Esophagus muscularis mucosa (tissue), 4 donors: ENCODE results near the gene GBF1. TPM values are rescaled to one million over a fixed set of nuclear protein-coding genes. Genes with fewer than 3 reads are reported as not detected.

ENCODE experiments used
- DNase-seq: peaks from one replicate; pipeline ENCODE4 v3.0.0-alpha.2; 2017; ENCODE audit errors: extremely low spot score
- H3K27ac ChIP-seq, 4 donors: fragments of 200-600 bp; sonication (generic); replicated peaks in 1 of 4; 1 replicate in 3 of 4; 2 replicates in 1 of 4; pipeline ENCODE4 v1.5.1; 2016 to 2019; ENCODE audit warnings: mild to moderate bottlenecking in 1 of 4
- H3K27me3 ChIP-seq, 4 donors: fragments of 200-600 bp; sonication (generic); one replicate each; pipeline versions ENCODE4 v1.5.1 to v1.6.0; 2016 to 2019
- H3K36me3 ChIP-seq, 4 donors: fragments of 200-600 bp; sonication (generic); one replicate each; pipeline ENCODE4 v1.5.1; 2016 to 2019
- H3K4me1 ChIP-seq, 4 donors: fragments of 200-600 bp; sonication (generic); one replicate each; pipeline ENCODE4 v1.5.1; 2016 to 2019
- H3K4me3 ChIP-seq, 4 donors: fragments of 200-600 bp; sonication (generic); 1 replicate in 2 of 4; 2 replicates in 2 of 4; pipeline ENCODE4 v1.5.1; 2016 to 2019; ENCODE audit warnings: mild to moderate bottlenecking in 4 of 4, moderate library complexity in 1 of 4
- H3K9me3 ChIP-seq, 4 donors: fragments of 200-600 bp; sonication (generic); 1 replicate in 3 of 4; 2 replicates in 1 of 4; pipeline ENCODE4 v1.5.1; 2016 to 2019
- CTCF ChIP-seq, 3 experiments: fragments of 200-600 bp in 2 of 3; fragments of 450-650 bp in 1 of 3; sonication (generic) in 2 of 3; IDR thresholded peaks; one replicate each; pipeline ENCODE4 v1.5.1; 2017 to 2019; ENCODE audit warnings: antibody characterized with exemption in 3 of 3, mild to moderate bottlenecking in 2 of 3, moderate library complexity in 1 of 3
- EP300 ChIP-seq: sonication (generic); formaldehyde crosslinking; IDR thresholded peaks from one replicate; pipeline ENCODE4 v1.6.1; 2017; ENCODE audit warnings: antibody characterized with exemption
- POLR2A ChIP-seq: fragments of 450-650 bp; IDR thresholded peaks from one replicate; pipeline ENCODE4 v1.6.1; 2017; ENCODE audit warnings: antibody characterized with exemption, moderate library complexity, mild to moderate bottlenecking, low read depth
- POLR2AphosphoS5 ChIP-seq, 2 donors: sonication (generic); formaldehyde crosslinking; IDR thresholded peaks; one replicate each; pipeline ENCODE4 v1.6.1; 2017; ENCODE audit warnings: antibody characterized with exemption in 2 of 2
- WGBS: methylation state at CpG from one replicate; pipeline ENCODE4 v1.1.5; 2018; 5-methylcytosine and 5-hydroxymethylcytosine counted together
- intact Hi-C: fragments of 100-400 bp; cut with DNase I; formaldehyde crosslinking; loops from one replicate; pipeline ENCODE4 v1.15.1; 2023
- total RNA-seq, 4 donors: library from RNA; depleted of rRNA; stranded (reverse); fragments of >200 nt; gene quantifications; one replicate each; pipeline versions ENCODE4 v1.1.0 to v1.2.1, GENCODE V29; 2016

Gene GBF1
- total RNA-seq, 4 donors from 2014 or later: 33.1 to 52.4 (median 40.0) TPM

- no peak for DNase-seq
- TF ChIP-seq EP300: no peak
- TF ChIP-seq CTCF (IDR thresholded peaks at IDR 0.05): no peak
- TF ChIP-seq POLR2AphosphoS5 (IDR thresholded peaks at IDR 0.05): no peak
- TF ChIP-seq POLR2A: no peak
- intact Hi-C loops: no loop called here
- no peak overlapping the region for H3K27ac ChIP-seq
- no peaks in the 10 kb centered on the region for H3K4me1 ChIP-seq
- WGBS: 89% methylated on average over 5 of the region's 5 CpGs
- no peaks in the 10 kb centered on the region for H3K9me3 ChIP-seq
- H3K27me3 ChIP-seq: no peaks in the 10 kb centered on the region
- no peaks in the 10 kb centered on the region for H3K36me3 ChIP-seq
- H3K4me3 ChIP-seq: no peak overlapping the region
Observed at GRCh38 chr10:102219370-102219769, 26.0 kb upstream of the GBF1 start.

GRCh38 chr10:102220612-102221011, 24.7 kb upstream of the GBF1 start:
- no peak overlapping the region for H3K4me3 ChIP-seq
- H3K9me3 ChIP-seq: no peaks in the 10 kb centered on the region
- no peak for DNase-seq
- intact Hi-C loops: no loop called here
- peaks cover 2 to 6% (median 3%) of the 10 kb centered on the region in 4 donors for H3K4me1 ChIP-seq
- H3K27me3 ChIP-seq: no peaks in the 10 kb centered on the region
- H3K36me3 ChIP-seq: no peaks in the 10 kb centered on the region
- TF ChIP-seq EP300 (no peak), CTCF (IDR thresholded peaks at IDR 0.05) (no peak)
- no peak overlapping the region for H3K27ac ChIP-seq

DNA sequence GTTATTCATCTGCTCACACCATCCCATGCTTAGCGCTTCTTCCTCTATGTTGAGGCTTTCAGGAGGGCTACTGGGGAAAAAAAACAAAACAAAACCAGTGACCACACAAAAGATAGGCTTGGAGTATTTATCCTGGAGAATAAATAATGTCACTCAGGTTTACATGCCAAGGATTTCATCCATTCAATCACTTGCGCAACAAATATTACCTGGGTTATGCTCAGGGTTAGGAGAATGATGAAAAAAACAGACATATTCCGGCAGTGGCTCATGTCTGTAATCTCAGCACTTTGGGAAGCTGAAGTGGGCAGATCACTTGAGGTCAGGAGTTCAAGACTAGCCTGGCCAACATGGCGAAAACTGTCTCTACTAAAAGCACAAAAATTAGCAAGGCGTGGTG, 22.5 kb upstream of the GBF1 start:
- intact Hi-C loops: no loop called here
- Histone ChIP-seq H3K4me3 (no peak overlapping the region), H3K9me3 (no peaks in the 10 kb centered on the region), H3K27me3 (peaks cover 0 to 5% (median 0%) of the 10 kb centered on the region in 4 donors), H3K4me1 (peaks cover 13 to 20% (median 17%) of the 10 kb centered on the region in 4 donors), H3K27ac (no peak overlapping the region), H3K36me3 (no peaks in the 10 kb centered on the region)
- 77% methylated on average over 5 of the region's 5 CpGs for WGBS
- TF ChIP-seq POLR2AphosphoS5 (IDR thresholded peaks at IDR 0.05) (no peak), POLR2A (no peak), CTCF (IDR thresholded peaks at IDR 0.05) (no peak), EP300 (no peak)
- no peak for DNase-seq

DNA sequence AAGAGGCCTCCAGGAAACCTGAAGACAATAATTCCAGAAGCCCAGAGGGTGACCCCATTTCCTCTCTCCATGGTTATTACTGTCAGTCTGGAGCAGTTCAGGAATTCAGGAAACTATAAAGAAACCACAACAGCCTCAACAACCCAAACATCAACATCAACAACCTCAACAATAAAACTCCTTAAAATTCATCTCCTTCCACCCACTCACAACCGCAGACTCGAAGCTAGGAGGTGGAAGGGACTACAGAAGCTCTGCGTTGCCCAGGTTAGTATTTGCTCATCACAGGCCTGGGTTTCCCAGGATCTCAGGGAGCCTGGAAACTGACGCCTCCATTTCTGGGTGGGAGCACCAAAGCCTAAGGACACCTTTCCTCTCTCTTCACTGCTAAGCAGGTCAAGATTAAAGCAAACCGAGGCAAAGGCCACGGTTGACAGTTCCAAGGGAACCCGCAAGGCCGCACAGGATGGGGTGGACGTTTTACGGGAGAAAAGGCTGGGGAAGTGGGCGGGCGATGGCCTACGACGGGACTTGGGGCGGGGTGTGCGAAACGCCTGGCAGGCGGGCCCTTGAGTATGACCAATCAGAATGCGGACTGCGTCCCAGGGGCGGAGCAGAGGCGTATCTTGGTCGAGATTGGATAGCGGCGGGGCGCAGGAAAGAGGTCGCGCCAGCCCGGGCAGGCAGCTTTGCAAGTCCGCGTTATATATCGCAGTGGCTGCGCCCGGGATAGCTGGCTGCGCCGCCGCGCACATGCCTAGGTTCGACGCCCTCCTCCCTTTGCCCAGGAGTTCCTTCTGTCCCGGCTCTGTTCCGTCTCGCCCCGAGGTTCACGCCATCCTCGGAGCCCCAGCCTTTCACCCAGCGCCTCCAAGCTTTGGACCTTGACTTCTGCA, 19.4 kb upstream of the GBF1 start, which contains the start of gene ELOVL3:
TSS of gene ELOVL3 (plus strand) at position 654 of the 896 bp plus-strand sequence. CDS start 250 bp downstream, outside the sequence.
- Histone ChIP-seq H3K4me1 (peaks cover 24 to 32% (median 30%) of the 10 kb centered on the region in 4 donors), H3K9me3 (no peaks in the 10 kb centered on the region), H3K36me3 (no peaks in the 10 kb centered on the region), H3K27ac (peak within 1 kb of the TSS; percentile 53 to 76 (median 70)), H3K4me3 (peak within 1 kb of the TSS; percentile 34 to 54 (median 41)), H3K27me3 (peaks cover 4 to 35% (median 8%) of the 10 kb centered on the region in 4 donors)
- DNase-seq: peak; percentile 96
- TF ChIP-seq POLR2A (no peak), POLR2AphosphoS5 (IDR thresholded peaks at IDR 0.05) (peak; percentile 59 to 71), EP300 (no peak), CTCF (IDR thresholded peaks at IDR 0.05) (peak in 1 of 3 experiments; percentile 8)
- intact Hi-C loops: loop anchor here (5.0 kb wide), 1 partner anchor 59 kb away; no protein-coding TSS in a partner anchor
- WGBS: 10% methylated on average over 41 of the region's 47 CpGs
